ENCODE measurements around the gene LYZL1.

GRCh38 chr10:29270883-29271282 is 18.0 kb upstream of the LYZL1 start:
- TF ChIP-seq TARDBP (IDR thresholded peaks at IDR 0.05) (no peak), SUZ12 (IDR thresholded peaks at IDR 0.05) (no peak), HDGF (IDR thresholded peaks at IDR 0.05; ENCODE audit: borderline replicate concordance) (no peak), SP1 (IDR thresholded peaks at IDR 0.05) (no peak)
